Measurements from ENCODE around the gene ELOVL7. TPM values are rescaled to one million over a fixed set of nuclear protein-coding genes. Genes with fewer than 3 reads are reported as not detected.

ELOVL7 gene
- total and polyA plus RNA-seq, 4 donors = 0.21 to 2.3 (median 0.76) TPM

DNA sequence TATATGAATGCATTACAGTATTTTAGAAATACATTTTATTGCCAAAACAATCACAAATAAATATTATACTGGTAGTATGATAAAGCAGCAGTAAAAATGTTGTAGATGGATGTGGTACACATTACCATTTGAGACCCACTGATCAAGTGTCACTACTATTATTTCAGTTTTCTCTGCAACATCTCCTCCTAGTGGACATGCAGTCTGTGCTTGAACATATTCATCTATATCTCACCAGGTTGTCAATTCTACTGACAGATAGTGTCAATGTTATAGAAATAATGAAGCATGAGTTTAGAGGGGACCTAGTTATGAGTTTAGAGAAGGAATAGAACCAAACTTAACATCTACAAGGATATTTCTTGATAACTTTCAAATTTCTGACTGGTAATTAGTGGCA lies 39.2 kb upstream of the ELOVL7 start:
- no peak overlapping the region for H3K27ac ChIP-seq (ENCODE audit: low read depth in 1 of 2, low read length in 2 of 2)
- no peak for DNase-seq (ENCODE audit: low spot score)

DNA sequence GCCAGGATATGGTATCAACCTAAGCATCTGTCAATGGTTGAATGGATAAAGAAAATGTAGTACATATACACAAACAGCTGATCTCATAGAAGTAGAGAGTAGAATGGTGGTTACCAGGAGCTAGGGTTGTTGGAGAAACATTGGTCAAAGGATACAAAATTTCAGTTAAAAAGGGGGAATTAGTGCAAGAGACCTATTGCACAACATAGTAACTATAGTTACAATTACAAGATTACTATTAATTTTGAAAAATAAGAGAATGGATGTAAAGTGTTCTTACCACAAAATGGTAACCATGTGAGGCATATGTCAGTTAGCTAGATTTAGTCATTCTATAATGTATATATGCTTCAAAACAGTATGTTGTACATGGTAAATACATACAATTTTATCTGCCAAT lies 28.8 kb upstream of the ELOVL7 start:
- H3K9me3 ChIP-seq (ENCODE audit: control insufficient read depth in 4 of 4, low read length in 3 of 4) = peaks cover 0 to 8% (median 0%) of the 10 kb centered on the region in 4 donors
- H3K9ac ChIP-seq (ENCODE audit: low read depth in 1 of 2, low read length in 2 of 2) = no peak overlapping the region
- DNase-seq (ENCODE audit: low spot score) = no peak
- H3K4me1 ChIP-seq (ENCODE audit: control insufficient read depth in 4 of 4, insufficient read depth in 4 of 4, low read length in 3 of 4) = no peaks in the 10 kb centered on the region
- H3K4me3 ChIP-seq (ENCODE audit: low read depth in 1 of 3, low read length in 3 of 3) = no peak overlapping the region
- H3K27me3 ChIP-seq (ENCODE audit: control insufficient read depth in 4 of 4, insufficient read depth in 4 of 4, low read length in 3 of 4) = no peaks in the 10 kb centered on the region
- TF ChIP-seq RAD21 (IDR thresholded peaks at IDR 0.05) (no peak), FOXA1 (IDR thresholded peaks at IDR 0.05) (no peak), FOXA2 (IDR thresholded peaks at IDR 0.05) (no peak)
- TF ChIP-seq, protein P1, sequence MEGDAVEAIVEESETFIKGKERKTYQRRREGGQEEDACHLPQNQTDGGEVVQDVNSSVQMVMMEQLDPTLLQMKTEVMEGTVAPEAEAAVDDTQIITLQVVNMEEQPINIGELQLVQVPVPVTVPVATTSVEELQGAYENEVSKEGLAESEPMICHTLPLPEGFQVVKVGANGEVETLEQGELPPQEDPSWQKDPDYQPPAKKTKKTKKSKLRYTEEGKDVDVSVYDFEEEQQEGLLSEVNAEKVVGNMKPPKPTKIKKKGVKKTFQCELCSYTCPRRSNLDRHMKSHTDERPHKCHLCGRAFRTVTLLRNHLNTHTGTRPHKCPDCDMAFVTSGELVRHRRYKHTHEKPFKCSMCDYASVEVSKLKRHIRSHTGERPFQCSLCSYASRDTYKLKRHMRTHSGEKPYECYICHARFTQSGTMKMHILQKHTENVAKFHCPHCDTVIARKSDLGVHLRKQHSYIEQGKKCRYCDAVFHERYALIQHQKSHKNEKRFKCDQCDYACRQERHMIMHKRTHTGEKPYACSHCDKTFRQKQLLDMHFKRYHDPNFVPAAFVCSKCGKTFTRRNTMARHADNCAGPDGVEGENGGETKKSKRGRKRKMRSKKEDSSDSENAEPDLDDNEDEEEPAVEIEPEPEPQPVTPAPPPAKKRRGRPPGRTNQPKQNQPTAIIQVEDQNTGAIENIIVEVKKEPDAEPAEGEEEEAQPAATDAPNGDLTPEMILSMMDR (IDR thresholded peaks at IDR 0.05; ENCODE audit: low read depth, low read length, missing input control) = no peak
- TF ChIP-seq, protein P2, sequence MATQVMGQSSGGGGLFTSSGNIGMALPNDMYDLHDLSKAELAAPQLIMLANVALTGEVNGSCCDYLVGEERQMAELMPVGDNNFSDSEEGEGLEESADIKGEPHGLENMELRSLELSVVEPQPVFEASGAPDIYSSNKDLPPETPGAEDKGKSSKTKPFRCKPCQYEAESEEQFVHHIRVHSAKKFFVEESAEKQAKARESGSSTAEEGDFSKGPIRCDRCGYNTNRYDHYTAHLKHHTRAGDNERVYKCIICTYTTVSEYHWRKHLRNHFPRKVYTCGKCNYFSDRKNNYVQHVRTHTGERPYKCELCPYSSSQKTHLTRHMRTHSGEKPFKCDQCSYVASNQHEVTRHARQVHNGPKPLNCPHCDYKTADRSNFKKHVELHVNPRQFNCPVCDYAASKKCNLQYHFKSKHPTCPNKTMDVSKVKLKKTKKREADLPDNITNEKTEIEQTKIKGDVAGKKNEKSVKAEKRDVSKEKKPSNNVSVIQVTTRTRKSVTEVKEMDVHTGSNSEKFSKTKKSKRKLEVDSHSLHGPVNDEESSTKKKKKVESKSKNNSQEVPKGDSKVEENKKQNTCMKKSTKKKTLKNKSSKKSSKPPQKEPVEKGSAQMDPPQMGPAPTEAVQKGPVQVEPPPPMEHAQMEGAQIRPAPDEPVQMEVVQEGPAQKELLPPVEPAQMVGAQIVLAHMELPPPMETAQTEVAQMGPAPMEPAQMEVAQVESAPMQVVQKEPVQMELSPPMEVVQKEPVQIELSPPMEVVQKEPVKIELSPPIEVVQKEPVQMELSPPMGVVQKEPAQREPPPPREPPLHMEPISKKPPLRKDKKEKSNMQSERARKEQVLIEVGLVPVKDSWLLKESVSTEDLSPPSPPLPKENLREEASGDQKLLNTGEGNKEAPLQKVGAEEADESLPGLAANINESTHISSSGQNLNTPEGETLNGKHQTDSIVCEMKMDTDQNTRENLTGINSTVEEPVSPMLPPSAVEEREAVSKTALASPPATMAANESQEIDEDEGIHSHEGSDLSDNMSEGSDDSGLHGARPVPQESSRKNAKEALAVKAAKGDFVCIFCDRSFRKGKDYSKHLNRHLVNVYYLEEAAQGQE (IDR thresholded peaks at IDR 0.05) = no peak
- TF ChIP-seq, protein P3, sequence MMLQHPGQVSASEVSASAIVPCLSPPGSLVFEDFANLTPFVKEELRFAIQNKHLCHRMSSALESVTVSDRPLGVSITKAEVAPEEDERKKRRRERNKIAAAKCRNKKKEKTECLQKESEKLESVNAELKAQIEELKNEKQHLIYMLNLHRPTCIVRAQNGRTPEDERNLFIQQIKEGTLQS (IDR thresholded peaks at IDR 0.05) = no peak
- H3K36me3 ChIP-seq (ENCODE audit: control insufficient read depth in 4 of 4, insufficient read depth in 3 of 4, low read depth in 1 of 4, low read length in 3 of 4) = peaks cover 0 to 2% (median under 1%) of the 10 kb centered on the region in 4 donors
- H3K27ac ChIP-seq (ENCODE audit: low read depth in 1 of 2, low read length in 2 of 2) = no peak overlapping the region

More for the DNA sequence above, 39.2 kb upstream of the ELOVL7 start:
- TF ChIP-seq TAF1 (conservative IDR thresholded peaks at IDR 0.05) (no peak), HNF4A (conservative IDR thresholded peaks at IDR 0.05) (no peak), RAD21 (IDR thresholded peaks at IDR 0.05) (peak in 1 of 2 donors; percentile 49), JUND (IDR thresholded peaks at IDR 0.05) (no peak), FOXA1 (IDR thresholded peaks at IDR 0.05) (no peak), GABPA (IDR thresholded peaks at IDR 0.05 in 1 of 2, conservative IDR thresholded peaks at IDR 0.05 in 1 of 2) (no peak), SP1 (IDR thresholded peaks at IDR 0.05) (no peak)
- TF ChIP-seq, protein P3 (IDR thresholded peaks at IDR 0.05) = no peak
- TF ChIP-seq, protein P4, sequence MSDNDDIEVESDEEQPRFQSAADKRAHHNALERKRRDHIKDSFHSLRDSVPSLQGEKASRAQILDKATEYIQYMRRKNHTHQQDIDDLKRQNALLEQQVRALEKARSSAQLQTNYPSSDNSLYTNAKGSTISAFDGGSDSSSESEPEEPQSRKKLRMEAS (IDR thresholded peaks at IDR 0.05) = no peak
- TF ChIP-seq, protein P1 (IDR thresholded peaks at IDR 0.05; ENCODE audit: low read depth, low read length, missing input control) = peak; percentile 9
- H3K36me3 ChIP-seq (ENCODE audit: control insufficient read depth in 4 of 4, insufficient read depth in 3 of 4, low read depth in 1 of 4, low read length in 3 of 4) = peaks cover 0 to 2% (median under 1%) of the 10 kb centered on the region in 4 donors
- H3K9ac ChIP-seq (ENCODE audit: low read depth in 1 of 2, low read length in 2 of 2) = no peak overlapping the region
- H3K9me3 ChIP-seq (ENCODE audit: control insufficient read depth in 4 of 4, low read length in 3 of 4) = no peaks in the 10 kb centered on the region
- H3K27me3 ChIP-seq (ENCODE audit: control insufficient read depth in 4 of 4, insufficient read depth in 4 of 4, low read length in 3 of 4) = no peaks in the 10 kb centered on the region
- H3K4me1 ChIP-seq (ENCODE audit: control insufficient read depth in 4 of 4, insufficient read depth in 4 of 4, low read length in 3 of 4) = no peaks in the 10 kb centered on the region
- no peak overlapping the region for H3K4me3 ChIP-seq (ENCODE audit: low read depth in 1 of 3, low read length in 3 of 3)
